Measurements from ENCODE around the gene HES4.
"Not testable (repeated sequence)": the region's sequence is repeated elsewhere in the genome, so short reads cannot be mapped to it uniquely, and the experiment has no call there.

DNA sequence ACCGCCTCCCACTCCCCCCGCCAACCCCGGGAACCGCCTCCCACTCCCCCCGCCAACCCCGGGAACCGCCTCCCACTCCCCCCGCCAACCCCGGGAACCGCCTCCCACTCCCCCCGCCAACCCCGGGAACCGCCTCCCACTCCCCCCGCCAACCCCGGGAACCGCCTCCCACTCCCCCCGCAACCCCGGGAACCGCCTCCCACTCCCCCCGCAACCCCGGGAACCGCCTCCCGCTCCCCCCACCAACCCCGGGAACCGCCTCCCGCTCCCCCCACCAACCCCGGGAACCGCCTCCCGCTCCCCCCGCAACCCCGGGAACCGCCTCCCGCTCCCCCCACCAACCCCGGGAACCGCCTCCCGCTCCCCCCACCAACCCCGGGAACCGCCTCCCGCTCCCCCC, 23.1 kb downstream of the HES4 start:
- TF ChIP-seq, protein P1, sequence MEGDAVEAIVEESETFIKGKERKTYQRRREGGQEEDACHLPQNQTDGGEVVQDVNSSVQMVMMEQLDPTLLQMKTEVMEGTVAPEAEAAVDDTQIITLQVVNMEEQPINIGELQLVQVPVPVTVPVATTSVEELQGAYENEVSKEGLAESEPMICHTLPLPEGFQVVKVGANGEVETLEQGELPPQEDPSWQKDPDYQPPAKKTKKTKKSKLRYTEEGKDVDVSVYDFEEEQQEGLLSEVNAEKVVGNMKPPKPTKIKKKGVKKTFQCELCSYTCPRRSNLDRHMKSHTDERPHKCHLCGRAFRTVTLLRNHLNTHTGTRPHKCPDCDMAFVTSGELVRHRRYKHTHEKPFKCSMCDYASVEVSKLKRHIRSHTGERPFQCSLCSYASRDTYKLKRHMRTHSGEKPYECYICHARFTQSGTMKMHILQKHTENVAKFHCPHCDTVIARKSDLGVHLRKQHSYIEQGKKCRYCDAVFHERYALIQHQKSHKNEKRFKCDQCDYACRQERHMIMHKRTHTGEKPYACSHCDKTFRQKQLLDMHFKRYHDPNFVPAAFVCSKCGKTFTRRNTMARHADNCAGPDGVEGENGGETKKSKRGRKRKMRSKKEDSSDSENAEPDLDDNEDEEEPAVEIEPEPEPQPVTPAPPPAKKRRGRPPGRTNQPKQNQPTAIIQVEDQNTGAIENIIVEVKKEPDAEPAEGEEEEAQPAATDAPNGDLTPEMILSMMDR (IDR thresholded peaks at IDR 0.05) = not testable (repeated sequence)
- TF ChIP-seq POLR2A, POLR2AphosphoS5, EP300 (IDR thresholded peaks at IDR 0.05): not testable (repeated sequence)
